Vagina (tissue), 2 donors: ENCODE results near the gene UNC93B1.

Experiments used
- CTCF ChIP-seq, 3 experiments: fragments of 450-650 bp in 2 of 3; fragments of 200-600 bp in 1 of 3; sonication (generic) in 1 of 3; IDR thresholded peaks; one replicate each; pipeline ENCODE4 v1.5.1; 2017 to 2019; ENCODE audit warnings: antibody characterized with exemption in 3 of 3, mild to moderate bottlenecking in 2 of 3, moderate library complexity in 2 of 3
- POLR2A ChIP-seq, 2 donors: fragments of 450-650 bp; IDR thresholded peaks; one replicate each; pipeline ENCODE4 v1.6.1; 2017; ENCODE audit warnings: antibody characterized with exemption in 2 of 2, mild to moderate bottlenecking in 2 of 2, moderate library complexity in 2 of 2
- POLR2AphosphoS5 ChIP-seq, 2 donors: sonication (generic); formaldehyde crosslinking; IDR thresholded peaks; one replicate each; pipeline ENCODE4 v1.9.0; 2017; ENCODE audit warnings: antibody characterized with exemption in 2 of 2, mild to moderate bottlenecking in 2 of 2, low read depth in 1 of 2; ENCODE audit not compliant: insufficient read depth in 1 of 2

DNA sequence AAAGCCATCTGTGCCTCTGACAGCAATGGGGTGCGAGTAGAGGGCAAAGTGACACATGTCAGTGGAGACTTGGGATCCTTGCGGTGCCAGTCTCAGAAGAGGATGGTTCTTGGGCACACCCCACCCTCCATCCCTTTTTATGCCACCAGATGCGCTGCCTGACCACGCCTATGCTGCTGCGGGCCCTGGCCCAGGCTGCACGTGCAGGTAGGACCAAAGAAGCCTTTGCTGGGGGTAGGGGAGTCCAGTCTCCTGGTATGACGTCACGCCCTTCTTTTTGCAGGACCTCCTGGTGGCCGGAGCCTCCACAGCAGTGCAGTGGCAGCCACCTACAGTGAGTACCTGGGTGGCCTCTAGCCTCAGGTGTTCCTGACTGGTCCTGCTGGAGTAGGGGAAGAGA is 28.1 kb upstream of the UNC93B1 start:
- no peak for TF ChIP-seq CTCF (IDR thresholded peaks at IDR 0.05)
- TF ChIP-seq POLR2A (IDR thresholded peaks at IDR 0.05), result no peak
- no peak for TF ChIP-seq POLR2AphosphoS5 (IDR thresholded peaks at IDR 0.05; ENCODE audit: insufficient read depth in 1 of 2, low read depth in 1 of 2)
